NCI-H2227 (cell line): ENCODE measurements around the gene HS2ST1.
"Not testable (repeated sequence)": the region's sequence is repeated elsewhere in the genome, so short reads cannot be mapped to it uniquely, and the experiment has no call there.

Source experiments
- DNase-seq: peaks from one replicate; lab custom pipeline; 2025; ENCODE audit not compliant: unreplicated experiment; lab: John Stamatoyannopoulos, UW

HS2ST1 gene

DNA sequence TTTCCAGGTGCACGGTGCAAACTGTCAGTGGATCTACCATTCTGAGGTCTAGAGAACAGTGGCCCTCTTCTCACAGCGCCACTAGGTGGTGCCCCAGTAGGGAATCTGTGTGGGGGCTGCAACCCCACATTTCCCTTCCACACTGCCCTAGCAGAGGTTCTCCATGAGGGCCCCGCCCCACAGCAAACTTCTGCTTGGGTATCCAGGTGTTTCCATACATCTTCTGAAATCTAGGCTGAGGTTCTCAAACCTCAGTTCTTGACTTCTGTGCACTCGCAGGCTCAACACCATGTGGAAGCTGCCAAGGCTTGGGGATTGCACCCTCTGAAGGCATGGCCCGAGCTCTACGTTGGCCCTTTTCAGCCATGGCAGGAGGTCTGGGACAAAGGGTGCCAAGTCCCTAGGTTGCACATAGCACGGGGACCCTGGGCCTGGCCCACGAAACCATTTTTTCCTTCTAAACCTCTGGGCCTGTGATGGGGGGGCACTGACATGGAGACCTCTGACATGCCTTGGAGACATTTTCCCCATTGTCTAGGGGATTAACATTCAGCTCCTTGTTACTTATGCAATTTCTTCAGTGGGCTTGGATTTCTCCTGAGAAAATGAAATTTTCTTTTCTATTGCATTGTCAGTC is 10.0 kb downstream of the HS2ST1 start:
- DNase-seq, result no peak

DNA sequence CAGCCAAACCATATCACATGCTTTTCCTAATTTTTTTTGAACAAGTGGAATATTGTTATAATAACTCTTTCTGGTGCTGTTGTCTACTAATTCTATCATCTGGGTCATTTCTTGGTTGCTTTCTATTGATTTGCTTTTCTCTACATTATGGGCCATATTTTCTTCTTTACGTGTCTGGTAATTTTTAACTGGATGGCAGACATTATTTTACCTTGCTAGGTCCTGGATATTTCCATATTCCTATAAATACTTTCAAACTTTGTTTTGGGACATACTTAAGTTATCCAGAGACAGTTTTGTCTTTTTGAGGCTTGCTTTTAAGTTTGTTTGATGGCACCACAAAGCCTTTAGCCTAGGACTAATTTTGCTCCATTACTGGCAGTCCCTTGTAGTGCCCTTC is 11.3 kb downstream of the HS2ST1 start:
- DNase-seq, result no peak

DNA sequence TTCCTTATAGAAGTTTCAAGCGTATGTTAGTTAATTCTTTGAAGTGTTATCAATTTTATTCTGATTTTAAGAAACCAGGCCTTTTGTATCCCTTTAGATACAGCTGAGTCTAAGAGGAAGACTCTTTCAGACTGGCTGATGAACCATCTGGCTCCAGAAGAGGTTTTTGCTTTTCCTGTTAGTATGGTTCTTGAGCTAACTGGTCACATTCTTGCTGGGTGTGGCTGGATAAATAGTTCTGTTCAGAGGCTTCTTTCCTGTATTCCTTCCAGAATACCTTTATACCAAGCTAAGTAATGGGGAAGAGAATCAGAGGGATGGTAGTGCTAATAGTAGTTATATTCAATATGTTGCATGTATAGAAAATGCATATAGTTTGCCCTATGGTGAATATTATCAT is 12.4 kb downstream of the HS2ST1 start:
- no peak for DNase-seq

DNA sequence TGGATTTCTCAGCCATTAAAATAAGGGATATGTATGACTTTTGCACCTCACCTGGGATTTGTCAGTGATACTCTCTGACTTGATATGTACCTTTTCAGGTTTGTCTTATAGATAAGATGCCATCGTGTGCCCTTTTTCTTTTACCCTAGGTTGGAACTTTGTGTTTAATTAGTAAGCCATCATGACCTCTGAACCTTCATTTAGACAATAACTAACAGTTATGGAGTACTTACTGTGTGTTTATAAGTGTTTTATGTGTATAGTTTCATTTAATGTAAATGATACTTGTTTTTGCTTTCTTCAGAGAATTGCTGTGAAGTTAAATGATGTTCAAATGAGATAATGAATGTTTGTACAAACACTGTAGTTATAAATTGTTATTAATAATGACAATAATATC is 14.4 kb downstream of the HS2ST1 start:
- no peak for DNase-seq

DNA sequence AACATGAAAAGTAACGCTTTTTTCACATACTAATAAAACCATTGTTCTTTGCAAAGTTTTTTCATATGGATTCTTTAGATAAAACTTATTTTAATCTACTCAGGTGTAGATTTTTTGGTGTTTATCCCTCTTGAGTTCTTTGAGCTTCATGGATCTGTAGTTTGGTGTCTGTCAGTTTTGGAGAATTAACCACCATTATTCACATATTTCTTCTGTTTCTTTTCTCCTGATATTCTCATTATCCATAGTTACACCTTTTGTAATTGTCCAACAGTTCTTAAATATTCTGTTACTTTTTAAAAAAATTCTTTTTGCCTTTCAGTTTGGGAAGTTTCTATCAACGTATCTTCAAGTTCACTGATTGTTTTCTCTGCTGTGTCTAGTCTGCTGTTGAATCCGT is 18.6 kb downstream of the HS2ST1 start:
- no peak for DNase-seq

DNA sequence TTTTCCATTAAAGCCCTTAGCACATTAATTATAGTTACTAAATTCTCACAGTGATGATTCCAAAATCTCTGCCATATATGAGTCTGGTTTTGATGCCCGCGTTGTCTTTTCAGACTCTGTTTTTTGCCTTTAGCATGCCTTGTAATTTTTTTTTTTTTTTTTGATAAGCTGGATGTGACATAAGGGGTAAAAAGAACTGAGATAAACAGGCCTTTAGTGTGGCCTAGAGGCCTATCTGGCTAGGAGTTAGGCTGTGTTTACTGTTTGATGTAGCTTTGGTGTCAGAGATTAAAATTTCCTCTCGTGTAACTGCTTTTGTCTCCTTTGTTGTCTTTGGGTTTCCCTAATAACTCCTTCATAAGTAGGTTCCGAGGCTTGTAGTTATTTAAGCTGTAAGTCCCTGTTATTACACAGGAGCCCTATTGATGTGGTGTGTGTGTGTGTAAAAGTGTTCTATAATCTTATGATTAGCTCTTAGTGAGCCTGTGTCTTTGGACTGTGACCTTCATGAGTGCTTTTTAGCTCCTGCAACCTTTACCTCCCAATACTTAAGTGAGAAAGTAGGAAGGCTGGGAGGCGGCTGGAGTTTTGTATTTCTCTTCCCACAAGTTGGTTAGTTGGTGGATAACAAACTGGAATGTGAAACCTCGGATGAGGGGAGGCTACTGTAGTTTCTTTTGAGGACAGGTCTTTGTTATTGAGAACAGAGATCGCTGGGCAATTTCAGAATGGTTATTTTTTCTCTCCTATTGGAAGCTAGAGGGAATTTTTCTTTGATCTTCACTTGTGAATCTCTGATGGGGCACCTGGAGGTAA is 19.3 kb downstream of the HS2ST1 start:
- DNase-seq, result peak; percentile 65

DNA sequence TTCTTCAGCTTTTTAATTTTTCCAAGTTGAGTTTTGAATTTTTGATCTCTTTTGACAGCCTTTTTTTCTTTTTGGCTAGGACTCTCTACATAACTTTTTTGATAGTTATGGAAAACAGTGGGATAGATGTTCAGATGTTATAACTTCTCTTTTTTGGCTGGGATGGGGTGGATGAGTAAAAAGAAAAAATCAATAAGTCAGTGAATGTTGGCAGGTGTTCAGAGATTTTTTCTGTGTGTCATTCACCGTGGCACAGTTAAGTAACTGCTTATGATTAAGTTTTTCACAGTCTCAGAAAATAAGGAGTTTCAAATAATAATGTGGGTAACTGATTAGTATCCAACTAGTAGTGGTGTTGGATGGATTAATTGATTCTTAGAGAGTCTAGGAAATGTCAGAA is 24.0 kb downstream of the HS2ST1 start:
- no peak for DNase-seq

DNA sequence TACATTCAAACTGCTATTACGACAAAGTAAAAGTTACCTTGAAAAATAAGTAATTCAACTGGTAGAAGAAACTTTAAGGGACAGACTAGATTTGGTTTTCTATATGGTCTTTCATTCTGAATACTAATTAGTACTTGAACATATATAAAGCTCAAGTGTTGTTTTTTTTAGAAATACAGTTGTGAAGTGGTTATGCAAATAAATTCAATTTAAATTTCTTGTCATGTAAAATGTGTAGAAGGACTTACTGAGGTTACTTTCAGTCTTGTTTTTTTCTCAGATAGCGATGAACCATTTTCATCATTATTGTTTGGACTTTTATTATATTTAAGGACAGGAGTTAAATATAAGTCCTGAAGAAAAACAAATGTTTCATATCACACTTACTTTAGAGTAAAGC is 24.4 kb downstream of the HS2ST1 start:
- no peak for DNase-seq

DNA sequence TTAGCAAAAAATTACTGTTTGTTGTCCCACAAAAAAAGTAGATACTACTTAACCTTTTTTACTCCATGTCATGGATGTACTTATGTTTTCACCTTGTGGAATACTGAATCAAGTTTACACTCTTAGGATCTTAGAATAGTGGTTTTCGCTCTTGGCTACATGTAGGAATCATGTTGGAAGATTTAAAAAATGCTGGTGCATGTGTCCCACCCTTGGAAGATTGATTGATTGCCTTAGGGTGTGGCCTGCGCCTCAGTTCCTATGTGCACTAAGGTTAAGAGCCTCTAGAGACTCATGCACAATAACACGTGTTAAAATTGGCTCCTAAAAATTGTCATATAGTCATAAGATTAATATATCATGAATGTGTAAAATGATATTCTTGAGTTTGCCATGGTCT is 25.0 kb downstream of the HS2ST1 start:
- no peak for DNase-seq

DNA sequence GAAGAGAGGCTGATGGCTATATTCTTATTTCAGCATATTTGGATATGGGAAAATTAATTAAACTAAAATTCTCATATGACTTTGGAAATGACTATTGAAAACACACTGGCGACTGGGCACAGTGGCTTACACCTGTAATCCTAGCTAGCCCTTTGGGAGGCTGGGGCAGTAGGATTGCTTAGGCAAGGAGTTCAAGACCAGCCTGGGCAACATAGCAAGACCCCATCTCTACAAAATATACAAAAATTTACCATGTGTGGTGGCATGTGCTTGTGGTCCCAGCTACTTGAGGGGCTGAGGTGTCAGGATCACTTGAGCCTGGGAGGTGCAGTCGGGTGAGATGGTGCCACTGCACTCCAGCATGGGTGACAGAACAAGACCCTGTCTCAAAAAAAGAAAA is 26.2 kb downstream of the HS2ST1 start:
- DNase-seq, result no peak

DNA sequence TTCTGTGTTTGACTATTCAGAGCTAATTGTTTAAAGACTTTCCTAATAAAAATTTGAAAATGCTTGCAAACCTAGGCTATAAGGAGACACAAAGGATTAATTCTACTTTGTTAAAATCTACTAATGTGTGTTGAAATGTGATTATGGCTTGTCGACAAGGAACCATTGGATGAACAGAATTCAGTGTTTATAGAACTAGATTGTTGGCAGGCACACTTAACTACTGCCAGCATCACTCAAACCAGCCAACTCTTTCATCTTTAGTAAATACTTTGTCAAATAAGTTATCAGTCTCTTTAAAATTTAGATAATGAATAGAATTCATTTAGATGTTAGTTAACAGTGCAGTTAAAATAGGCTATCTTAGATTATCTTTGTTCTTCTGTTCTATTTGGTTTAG is 27.6 kb downstream of the HS2ST1 start:
- DNase-seq, result no peak

DNA sequence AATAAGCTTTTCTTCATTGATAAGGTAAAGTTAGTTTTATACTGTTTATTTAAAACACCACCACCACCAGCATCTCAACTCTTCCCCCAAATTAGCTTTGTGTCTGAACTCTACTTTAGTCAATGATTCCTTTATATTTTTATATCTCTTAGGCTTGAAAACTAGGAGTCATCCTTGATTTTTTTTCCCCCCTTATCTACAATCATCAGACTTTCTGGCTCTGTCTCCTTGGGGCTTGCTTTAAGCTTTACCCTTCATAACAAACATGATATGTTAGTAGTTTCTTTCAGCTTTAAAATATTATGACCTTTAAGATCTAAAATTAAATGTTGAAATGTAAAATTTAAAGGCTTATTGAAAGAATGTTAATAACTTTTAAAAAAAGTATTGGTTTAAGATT is 28.3 kb downstream of the HS2ST1 start:
- DNase-seq, result no peak

DNA sequence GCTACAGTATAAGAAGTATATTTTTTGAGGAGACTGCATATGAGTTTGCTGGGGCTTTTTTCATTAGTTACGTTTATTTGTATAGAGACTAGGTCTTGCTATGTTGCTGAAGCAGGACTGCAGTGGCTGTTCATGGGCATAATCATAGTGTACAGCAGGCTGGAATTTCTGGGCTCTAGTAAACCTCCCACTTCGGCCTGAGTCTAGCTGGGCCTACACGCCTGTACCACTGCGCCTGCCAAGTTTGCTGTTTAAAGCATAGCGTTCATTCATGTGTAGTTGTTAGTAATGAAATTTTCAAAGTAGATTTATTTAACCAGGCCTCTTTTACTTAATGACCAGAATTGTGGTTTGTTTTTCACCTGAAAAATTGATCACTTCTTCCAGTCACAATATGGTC is 33.8 kb downstream of the HS2ST1 start:
- no peak for DNase-seq

DNA sequence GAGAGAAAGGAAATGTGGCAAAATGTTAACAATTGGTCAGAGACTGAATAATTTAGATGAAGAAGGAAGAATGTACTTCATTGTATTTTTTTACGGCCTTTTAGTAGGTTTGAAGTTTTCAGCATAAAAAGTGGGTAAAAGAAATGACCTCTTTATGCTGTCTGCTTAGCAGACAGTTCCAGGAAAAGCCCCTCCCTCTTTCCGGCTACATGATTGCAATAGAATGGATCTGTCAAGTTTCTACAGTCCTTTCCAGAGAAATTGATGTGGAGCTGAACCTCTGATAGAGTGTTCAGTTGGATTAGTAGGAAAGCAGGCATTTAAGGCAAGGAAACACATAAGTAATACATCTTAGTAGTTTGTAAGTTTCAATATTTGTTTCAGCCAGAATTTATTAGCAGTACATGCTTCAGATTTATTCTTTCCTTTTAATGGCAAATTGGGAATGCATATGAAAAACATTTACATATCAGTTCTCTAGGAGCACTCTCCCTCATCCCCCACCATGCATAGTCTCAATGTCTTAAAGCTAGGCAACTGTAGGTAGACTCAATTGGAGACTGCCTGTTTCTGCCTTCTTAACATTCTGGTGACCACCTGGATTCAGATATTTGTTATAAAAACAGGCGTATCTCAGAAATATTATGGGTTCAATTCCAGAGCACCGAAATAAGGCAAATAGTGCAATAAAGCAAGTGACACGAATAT is 36.4 kb downstream of the HS2ST1 start:
- DNase-seq, result no peak

DNA sequence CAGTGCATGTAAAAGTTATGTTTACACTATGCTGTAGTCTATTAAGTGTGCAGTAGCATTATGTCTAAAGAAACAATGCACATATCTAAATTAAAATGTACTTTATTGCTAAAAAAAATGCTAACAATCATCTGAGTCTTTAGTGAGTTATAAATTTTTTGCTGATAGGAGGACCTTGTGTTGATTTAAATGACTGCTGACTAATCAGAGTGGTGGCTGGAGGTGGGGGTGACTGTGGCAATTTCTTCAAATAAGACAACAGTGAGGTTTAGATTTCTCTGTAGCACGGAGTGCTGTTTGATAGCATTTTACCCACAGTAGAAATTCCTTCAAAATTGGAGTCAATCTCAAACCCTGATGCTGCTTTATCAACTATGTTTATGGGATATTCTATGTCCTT is 37.0 kb downstream of the HS2ST1 start:
- no peak for DNase-seq

DNA sequence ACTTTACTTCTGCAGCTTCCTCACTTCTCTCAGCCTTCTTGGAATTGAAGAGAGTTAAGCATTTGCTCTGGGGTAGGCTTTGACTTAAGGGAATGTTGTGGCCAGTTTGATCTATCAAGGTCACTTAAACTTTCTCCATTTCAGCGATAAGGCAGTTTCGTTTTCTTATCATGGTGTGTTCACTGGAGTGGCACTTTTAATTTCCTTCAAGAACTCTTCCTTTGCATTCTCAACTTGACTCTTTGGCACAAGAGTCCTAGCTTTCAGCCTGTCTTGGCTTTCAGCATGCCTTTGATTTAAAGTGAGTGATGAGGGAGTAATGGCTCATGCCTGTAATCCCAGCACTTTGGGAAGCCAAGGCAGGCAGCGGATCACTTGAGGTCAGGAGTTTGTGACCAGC is 38.7 kb downstream of the HS2ST1 start:
- DNase-seq, result no peak

DNA sequence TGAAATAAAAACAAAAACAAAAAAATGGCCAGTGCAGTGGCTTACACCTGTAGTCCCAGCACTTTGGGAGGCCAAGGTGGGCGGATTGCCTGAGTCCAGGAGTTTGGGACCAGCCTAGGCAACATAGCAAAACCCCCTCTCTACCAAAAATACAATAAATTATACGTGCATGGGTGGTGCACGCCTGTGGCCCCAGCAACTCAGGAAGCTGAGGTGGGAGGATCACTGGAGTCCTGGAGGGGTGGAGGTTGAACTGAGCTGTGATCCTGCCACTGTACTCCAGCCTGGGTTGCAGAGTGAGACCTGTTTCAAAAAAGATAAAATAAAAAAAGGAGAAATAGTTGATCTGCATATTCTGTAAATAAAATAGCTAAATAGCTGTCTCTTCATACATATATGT is 41.2 kb downstream of the HS2ST1 start:
- DNase-seq, result no peak

DNA sequence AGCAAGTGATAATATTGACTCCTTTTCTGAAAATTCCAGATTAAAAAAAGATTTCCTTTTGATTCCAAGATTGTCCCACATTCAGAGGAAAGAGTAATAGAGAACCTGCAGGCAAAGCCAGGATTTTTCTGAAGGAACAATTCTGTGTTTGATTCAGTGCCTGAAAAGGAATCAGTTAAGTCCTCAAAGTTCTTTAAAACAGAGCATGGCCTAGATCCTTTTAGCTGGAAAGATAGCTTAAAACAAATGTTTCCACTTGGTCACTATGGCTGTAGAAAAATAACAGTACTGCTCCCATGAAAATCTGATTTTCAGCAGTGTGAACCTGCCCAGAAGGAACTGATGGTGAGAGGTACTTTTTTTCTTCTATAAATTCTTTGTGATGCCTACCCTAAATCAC is 41.8 kb downstream of the HS2ST1 start:
- no peak for DNase-seq

DNA sequence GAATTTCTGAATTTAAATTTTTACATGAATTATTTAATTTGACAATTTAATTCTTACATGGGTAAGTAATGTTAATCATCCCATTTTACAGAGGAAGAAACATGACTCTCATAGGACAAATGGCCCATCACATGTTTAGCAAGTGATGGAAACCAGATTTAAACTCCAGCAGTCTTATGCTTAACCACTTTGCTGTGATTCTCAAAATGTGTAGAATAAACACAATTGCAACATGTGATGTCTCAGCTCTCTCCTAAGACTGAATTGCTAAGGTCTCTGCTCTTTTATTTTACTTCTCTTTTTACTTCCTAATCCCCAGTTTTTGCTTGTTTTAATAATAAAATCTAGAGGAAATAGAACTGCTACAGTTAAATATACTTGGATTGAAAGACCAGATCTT is 42.8 kb downstream of the HS2ST1 start:
- no peak for DNase-seq

DNA sequence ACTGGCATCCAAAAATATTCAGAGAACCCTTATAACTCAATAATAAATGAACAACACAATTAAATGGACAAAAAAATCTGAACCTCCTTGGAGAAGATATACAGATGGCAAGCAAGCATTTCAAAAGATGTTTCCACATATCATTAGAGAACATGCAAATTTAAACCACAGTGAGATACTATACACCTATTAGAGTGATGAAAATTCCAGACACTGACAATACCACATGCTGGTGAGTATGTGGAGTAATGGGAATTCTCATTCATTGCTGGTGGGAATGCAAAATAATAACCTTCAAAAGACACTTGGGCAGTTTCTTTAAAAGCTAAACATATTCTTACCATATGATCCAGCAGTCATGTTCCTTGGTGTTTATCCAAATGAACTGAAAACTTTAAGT is 46.1 kb downstream of the HS2ST1 start:
- DNase-seq, result no peak

DNA sequence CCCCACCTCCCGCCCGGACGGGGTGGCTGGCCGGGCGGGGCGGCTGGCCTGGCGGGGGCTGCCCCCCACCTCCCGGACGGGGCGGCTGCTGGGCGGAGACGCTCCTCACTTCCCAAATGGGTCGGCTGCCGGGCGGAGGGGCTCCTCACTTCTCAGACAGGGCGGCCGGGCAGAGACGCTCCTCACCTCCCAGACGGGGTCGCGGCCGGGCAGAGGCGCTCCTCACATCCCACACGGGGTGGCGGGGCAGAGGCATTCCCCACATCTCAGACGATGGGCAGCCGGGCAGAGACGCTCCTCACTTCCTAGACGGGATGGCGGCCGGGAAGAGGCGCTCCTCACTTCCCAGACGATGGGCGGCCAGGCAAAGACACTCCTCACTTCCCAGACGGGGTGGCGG is 49.4 kb downstream of the HS2ST1 start:
- not testable (repeated sequence) for DNase-seq
